ENCODE results near the gene PIK3C2A.

The PIK3C2A gene

GRCh38 chr11:17163291-17163690 is 44.5 kb downstream of the PIK3C2A start:
- Histone ChIP-seq H3K27me3 (ENCODE audit: insufficient read depth, poor library complexity, severe bottlenecking) (no peaks in the 10 kb centered on the region), H3K4me3 (replicated peaks; ENCODE audit: insufficient read depth, low read length) (no peak overlapping the region), H3K27ac (replicated peaks) (peak overlapping the region; percentile 3)
- TF ChIP-seq POLR2AphosphoS5 (IDR thresholded peaks at IDR 0.05; ENCODE audit: low read depth) (no peak), SPI1 (IDR thresholded peaks at IDR 0.05; ENCODE audit: borderline replicate concordance, low read depth) (no peak), GABPA (IDR thresholded peaks at IDR 0.05; ENCODE audit: low read depth) (no peak), REST (IDR thresholded peaks at IDR 0.05; ENCODE audit: insufficient replicate concordance, low read depth) (no peak)
- TF ChIP-seq, protein P1, sequence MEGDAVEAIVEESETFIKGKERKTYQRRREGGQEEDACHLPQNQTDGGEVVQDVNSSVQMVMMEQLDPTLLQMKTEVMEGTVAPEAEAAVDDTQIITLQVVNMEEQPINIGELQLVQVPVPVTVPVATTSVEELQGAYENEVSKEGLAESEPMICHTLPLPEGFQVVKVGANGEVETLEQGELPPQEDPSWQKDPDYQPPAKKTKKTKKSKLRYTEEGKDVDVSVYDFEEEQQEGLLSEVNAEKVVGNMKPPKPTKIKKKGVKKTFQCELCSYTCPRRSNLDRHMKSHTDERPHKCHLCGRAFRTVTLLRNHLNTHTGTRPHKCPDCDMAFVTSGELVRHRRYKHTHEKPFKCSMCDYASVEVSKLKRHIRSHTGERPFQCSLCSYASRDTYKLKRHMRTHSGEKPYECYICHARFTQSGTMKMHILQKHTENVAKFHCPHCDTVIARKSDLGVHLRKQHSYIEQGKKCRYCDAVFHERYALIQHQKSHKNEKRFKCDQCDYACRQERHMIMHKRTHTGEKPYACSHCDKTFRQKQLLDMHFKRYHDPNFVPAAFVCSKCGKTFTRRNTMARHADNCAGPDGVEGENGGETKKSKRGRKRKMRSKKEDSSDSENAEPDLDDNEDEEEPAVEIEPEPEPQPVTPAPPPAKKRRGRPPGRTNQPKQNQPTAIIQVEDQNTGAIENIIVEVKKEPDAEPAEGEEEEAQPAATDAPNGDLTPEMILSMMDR (IDR thresholded peaks at IDR 0.05; ENCODE audit: insufficient read depth, low read length): no peak
- no peak for DNase-seq (ENCODE audit: low read depth in 1 of 2, low spot score in 1 of 2)

DNA sequence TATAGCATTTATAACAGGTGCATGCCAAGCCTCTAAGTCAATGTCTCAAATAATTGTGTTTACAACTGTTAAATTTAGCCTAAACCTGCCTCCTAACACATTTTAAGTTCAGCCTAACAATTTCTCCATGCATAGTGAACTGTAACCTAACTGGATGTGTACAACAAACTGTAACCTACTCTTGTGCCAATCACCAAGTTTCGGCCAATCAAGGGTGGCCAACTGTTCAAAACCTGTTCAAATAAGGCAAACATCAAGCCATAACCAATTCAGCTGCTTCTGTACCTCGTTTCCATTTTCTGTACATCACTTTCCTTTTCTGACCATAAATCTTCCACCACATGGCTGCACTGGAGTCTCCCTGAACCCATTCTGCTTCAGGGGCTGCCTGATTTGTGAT is 45.4 kb downstream of the PIK3C2A start:
- TF ChIP-seq, protein P1 (IDR thresholded peaks at IDR 0.05; ENCODE audit: insufficient read depth, low read length): no peak
- no peak for TF ChIP-seq POLR2AphosphoS5 (IDR thresholded peaks at IDR 0.05; ENCODE audit: low read depth)
- TF ChIP-seq SPI1 (IDR thresholded peaks at IDR 0.05; ENCODE audit: borderline replicate concordance, low read depth): no peak
- no peak for TF ChIP-seq REST (IDR thresholded peaks at IDR 0.05; ENCODE audit: insufficient replicate concordance, low read depth)
- no peak for TF ChIP-seq GABPA (IDR thresholded peaks at IDR 0.05; ENCODE audit: low read depth)
- DNase-seq (ENCODE audit: low read depth in 1 of 2, low spot score in 1 of 2): no peak

DNA sequence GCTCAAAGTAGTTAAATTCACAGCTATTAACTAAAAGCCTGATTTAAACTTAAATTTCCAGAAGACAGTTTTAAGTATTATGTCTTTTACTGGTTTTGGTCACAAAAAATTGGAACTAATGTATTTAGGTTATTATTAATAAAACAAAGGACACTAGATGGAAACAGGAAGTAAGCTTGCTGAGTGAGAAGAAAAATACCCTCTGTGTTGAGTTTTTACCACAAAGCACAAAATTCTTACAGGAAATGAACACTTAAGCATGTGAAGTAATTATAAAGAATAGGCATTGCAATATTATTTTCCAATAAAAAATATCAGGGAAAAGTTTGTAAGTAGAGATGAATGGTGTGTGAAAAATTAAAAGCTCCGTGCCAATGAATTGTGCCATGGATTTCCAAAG is 46.3 kb downstream of the PIK3C2A start:
- H3K27me3 ChIP-seq (ENCODE audit: insufficient read depth, poor library complexity, severe bottlenecking): no peaks in the 10 kb centered on the region
- DNase-seq (ENCODE audit: low read depth in 1 of 2, low spot score in 1 of 2): no peak
- H3K4me3 ChIP-seq (replicated peaks; ENCODE audit: insufficient read depth, low read length): no peak overlapping the region

More for the DNA sequence above, 45.4 kb downstream of the PIK3C2A start:
- H3K27ac ChIP-seq (replicated peaks): peak overlapping the region; percentile 3; the same call in 1 of the 2 replicates
- H3K27me3 ChIP-seq (ENCODE audit: insufficient read depth, poor library complexity, severe bottlenecking): no peaks in the 10 kb centered on the region
- no peak overlapping the region for H3K4me3 ChIP-seq (replicated peaks; ENCODE audit: insufficient read depth, low read length)

More for the DNA sequence above, 46.3 kb downstream of the PIK3C2A start:
- TF ChIP-seq SPI1 (IDR thresholded peaks at IDR 0.05; ENCODE audit: borderline replicate concordance, low read depth) (no peak), POLR2AphosphoS5 (IDR thresholded peaks at IDR 0.05; ENCODE audit: low read depth) (no peak), GABPA (IDR thresholded peaks at IDR 0.05; ENCODE audit: low read depth) (no peak), REST (IDR thresholded peaks at IDR 0.05; ENCODE audit: insufficient replicate concordance, low read depth) (no peak)
- TF ChIP-seq, protein P1 (IDR thresholded peaks at IDR 0.05; ENCODE audit: insufficient read depth, low read length): no peak
- peak overlapping the region; percentile 31; the same call in 1 of the 2 replicates for H3K27ac ChIP-seq (replicated peaks)

Data from HL-60 (cell line).